Embryonic facial prominence (tissue), 1 donor: ENCODE data around the gene PAQR5.
"Not testable (repeated sequence)": the region's sequence is repeated elsewhere in the genome, so short reads cannot be mapped to it uniquely, and the experiment has no call there.

Experiments
- DNase-seq: peaks from one replicate; pipeline ENCODE4 v3.0.0-alpha.2; 2016; ENCODE audit errors: extremely low spot score

PAQR5 gene

DNA sequence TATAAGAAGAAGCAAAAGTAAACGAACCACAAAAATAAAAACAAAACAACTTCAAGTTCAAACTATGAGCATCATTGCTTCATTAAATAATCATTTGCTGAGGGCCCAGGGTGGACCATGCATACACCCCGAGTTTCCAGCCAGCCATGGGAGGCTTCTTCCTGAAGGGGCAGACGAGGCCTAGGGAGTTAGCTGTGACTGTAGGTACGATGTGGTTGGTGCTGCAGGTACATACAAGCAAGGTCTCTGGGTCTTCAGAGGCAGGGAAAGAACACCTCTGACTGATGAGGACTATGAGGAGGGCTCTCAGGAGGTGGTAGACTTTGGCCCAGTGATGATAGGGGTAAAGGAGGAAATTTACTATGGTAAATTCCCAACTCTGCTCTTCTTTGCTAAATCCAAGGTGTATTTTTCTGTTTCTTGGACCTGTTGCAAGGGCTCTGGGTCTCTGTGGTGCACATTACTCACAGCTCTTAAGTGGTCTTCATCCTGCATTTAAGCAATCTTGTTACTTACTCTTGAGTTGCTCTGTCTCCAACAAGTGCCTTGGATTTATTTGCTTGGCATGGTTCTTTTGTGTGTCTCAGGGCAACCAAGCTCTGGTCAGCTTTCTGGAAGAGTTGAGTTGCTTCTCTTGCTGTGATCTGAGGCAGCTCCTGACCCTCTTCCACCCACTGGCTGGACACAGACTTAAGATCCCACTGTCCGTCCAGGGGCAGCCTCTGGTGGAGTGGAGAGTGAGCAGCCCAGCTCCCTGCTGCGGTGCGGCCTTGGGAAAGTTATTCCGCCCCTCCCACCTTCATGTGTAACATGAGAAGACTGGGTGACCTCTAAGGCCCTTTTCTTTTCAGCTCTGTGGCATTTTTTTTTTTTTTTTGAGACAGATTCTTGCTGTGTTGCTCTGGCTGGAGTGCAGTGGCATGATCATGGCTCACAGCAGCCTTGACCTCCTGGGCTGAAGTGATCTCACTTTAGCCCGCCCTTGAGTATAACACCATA lies 59.4 kb downstream of the PAQR5 start:
- no peak for DNase-seq

DNA sequence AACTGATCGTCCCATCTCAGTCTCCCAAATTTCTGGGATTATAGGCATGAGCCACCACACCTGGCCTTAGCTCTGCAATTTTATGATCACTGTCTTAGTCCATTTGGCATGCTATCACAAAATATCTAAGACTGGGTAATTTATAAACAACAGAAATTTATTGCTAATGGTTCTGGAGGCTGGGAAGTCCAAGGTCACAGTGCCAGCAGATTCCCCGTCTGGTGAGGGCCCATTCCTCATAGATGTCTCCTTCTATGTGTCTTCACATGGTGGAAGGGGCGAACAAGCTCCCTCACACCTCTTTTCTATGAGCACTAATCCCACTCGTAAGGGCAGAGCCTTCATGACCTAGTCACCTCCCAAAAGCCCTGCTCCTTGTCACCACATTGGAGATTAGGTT lies 60.1 kb downstream of the PAQR5 start:
- no peak for DNase-seq

GRCh38 chr15:69359722-69360121 lies 61.0 kb downstream of the PAQR5 start:
- no peak for DNase-seq

DNA sequence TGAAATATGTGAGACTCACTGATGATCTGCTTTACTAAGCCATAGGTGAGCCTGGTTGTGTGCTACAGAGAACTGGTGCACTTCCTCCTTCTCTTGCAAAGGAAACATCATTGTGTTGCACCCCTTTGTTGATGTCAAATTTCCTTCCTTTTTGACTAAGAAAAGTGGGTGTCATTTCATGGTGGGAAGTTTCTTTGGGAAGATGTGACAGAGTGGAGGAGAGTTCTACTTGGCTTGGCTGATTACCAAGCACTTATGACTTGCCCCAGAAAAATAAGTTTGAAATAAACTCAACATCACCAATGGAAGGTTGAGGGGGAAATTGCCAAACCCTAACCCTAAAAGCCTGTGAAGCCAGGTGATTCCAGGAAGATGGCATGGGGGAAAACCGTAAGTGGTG lies 61.9 kb downstream of the PAQR5 start:
- no peak for DNase-seq

DNA sequence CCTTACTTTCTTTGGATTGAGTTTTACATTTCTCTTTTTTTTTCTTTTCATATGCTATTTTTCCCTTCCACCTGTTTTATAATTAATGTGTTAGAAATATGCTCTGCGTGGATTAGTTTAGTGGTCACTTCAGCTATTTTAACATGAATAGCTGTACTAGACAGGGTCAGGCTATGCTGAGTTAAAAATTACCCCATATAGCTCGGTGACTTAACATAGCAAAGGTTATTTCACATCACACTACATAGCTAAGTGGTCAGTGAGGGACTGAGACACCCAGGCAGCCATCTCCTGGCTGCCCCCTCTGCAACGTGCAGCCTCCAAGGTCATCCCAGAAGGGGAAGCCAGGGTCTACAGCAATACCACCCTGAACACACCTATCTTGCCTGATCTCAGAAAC lies 68.5 kb downstream of the PAQR5 start:
- no peak for DNase-seq

GRCh38 chr15:69369631-69370030 lies 70.9 kb downstream of the PAQR5 start:
- DNase-seq: no peak

DNA sequence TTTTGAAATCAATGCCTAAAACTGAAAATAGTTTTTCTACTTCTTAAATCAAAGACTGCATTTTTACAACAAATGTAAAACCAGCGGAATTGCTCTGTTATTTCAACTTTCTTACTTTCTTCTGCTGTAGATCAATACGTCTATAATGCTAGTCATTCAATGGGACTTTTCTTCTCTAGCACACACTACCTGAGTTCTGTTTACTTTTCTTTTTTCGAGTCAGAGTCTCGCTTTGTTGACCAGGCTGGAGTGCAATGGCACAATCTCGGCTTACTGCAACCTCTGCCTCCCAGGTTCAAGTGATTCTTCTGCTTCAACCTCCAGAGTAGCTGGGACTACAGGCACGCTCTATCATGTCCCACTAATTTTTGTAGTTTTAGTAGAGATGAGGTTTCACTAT lies 74.7 kb downstream of the PAQR5 start:
- DNase-seq: no peak

DNA sequence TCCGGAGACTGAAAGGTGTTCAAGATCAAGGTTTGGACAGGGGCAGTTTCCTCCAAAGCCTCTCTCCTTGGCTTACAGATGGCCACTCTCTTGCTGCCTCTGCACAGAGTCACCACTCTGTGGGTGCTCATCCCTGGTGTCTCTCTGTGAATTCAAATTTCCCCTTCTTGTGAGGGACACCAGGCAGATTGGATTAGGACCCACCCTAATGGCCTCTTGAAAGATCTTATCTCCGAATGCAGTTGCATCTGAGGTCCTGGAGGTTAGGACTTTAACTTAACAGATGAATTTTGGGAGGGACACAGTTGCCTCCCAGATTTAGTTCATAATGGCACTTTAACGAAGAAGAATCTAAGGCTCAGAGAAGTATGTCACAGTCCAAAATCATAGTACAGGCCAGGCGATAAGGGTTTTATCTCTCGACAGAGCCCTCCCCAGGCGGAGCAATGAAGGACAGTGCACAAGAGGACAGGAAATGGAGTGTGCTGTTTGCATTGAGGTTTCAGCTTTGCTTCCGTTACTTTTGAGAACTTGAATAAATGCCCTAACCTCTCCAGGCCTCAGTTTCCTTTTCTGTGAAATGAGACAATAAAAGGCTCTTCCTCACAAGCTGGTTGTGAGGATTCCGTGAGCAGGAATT lies 76.6 kb downstream of the PAQR5 start:
- no peak for DNase-seq

GRCh38 chr15:69377216-69377970 lies 78.7 kb downstream of the PAQR5 start:
- DNase-seq: no peak

DNA sequence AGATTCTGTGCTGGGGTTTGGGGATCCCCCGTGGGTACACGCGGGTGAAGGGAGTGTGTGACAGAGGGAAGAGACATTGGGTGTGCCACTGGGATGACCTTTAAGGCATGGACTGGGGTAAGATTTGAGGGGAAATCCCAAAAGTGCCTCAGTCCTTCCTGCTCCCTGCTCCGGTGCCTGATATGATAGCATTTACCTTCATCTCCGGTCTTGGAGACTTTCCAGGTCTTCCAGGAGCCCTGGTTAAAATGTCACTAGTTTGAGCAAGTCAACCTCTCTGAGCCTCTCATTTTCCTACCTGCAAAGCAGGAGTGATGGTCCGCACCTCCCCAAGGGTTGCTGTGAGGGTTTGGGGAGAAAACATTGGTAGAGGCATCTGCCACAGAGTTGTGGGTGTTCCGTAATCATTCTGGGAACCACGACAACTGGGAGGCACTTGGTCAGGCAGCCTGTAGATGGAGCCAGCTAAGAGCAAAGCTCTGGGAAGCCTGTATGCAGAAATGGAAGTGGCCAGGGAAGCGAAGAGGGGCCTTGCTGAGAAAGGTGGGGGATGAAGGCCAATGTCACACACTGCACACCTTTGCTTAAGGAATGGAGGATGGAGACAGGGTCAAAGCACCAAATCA lies 81.5 kb downstream of the PAQR5 start:
- DNase-seq: no peak

GRCh38 chr15:69380726-69381105 lies 82.0 kb downstream of the PAQR5 start:
- DNase-seq: no peak

DNA sequence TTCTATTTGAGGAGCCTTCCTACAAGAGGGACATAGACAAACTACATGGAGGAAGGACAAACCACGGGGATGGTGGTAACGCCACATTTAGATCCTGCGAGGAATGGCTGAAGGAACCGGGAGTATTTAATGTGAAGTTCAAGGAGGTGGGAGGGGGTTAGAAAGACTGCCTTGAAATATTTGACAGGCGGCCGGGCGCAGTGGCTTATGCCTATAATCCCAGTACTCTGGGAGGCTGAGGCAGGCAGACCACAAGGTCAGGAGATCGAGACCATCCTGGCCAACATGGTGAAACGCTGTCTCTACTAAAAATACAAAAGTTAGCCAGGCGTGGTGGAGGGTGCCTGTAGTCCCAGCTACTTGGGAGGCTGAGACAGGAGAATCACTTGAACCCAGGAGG lies 83.5 kb downstream of the PAQR5 start:
- not testable (repeated sequence) for DNase-seq

GRCh38 chr15:69384066-69384465 lies 85.4 kb downstream of the PAQR5 start:
- DNase-seq: not testable (repeated sequence)

GRCh38 chr15:69384626-69385598 lies 86.2 kb downstream of the PAQR5 start:
- no peak for DNase-seq

GRCh38 chr15:69385831-69386230 lies 87.1 kb downstream of the PAQR5 start:
- no peak for DNase-seq

DNA sequence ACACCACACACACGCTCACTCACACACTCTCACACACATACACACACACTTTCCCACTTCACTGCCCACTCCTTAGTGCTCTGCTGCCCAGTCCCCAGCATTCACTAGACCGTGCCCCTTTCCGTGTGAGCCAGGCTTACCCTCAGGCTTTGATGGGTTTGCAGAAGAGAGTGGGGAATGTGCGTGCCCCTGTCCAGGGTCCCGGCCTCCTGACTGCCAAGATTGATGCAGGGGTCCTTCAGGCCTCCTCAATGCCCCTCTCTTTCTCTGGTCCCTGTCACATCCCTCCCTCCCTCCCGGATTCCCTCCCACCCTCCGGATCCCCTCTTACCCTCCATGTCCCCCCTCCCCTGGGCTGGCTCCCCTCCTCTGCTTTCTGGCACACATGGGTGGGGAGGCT lies 87.6 kb downstream of the PAQR5 start:
- no peak for DNase-seq

GRCh38 chr15:69388260-69388705 lies 89.6 kb downstream of the PAQR5 start:
- DNase-seq: no peak

- no peak for DNase-seq
These were observed 90.7 kb downstream of the PAQR5 start for GRCh38 chr15:69389426-69389825.

DNA sequence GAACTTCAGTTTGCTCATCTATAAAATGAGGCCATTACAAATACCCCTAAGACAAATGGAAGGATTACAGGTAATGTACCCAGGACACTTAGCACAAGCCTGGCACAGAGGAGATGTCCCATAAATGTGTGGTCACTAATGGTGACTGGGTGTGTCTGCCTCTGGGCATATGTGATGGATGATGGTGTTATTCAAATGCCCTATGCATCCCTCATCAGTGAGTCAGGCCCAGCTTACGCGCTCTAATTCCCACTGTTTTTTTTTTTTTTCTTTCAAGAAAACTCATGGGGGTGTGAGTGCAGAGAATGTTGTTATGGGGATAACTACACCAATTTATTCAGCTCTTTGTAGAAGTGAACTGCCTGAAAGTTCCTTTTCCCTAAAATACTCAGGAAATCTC lies 91.9 kb downstream of the PAQR5 start:
- DNase-seq: no peak

DNA sequence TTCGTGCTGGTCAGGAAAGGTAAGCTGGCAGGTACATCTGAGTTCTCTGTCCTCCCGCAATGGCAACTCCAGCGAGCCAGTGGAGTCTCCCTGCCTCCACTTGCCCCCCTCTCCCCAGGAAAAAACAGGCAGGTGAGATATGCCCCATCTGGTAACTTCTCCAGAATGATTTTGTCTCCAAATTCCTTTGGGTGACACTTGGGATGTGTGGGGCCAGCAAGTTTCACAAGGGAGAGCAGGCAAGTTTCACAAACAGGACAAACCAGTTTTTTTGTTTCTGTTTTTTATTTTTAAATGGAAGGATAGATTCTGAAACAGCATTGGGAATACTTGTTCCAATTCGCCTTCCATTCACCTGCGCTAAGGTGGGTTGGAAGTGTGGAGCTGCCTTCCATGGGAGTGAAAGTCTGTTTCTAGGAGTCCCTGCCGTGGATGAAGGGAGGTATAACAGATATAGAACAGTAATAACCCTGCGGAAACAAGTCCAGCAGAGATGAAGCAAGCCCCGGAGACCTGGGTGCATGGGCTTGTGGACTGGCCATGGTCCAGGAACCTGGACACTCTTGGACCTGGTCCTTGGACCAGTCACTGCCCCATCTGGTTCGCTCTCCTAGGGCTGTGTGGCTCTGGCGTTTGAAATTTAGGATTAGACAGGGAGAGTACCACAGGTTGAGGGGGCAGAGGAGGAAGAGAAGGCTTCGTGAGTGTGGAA lies 92.5 kb downstream of the PAQR5 start:
- DNase-seq: no peak
